Stromal cell of bone marrow (primary cell): ENCODE data around the gene CLOCK.
"Not testable (repeated sequence)": the region's sequence is repeated elsewhere in the genome, so short reads cannot be mapped to it uniquely, and the experiment has no call there.

Experiments used
- DNase-seq: peaks from one replicate; pipeline ENCODE4 v3.0.0-alpha.2; 2012; ENCODE audit warnings: low read depth

Gene CLOCK, protein sequence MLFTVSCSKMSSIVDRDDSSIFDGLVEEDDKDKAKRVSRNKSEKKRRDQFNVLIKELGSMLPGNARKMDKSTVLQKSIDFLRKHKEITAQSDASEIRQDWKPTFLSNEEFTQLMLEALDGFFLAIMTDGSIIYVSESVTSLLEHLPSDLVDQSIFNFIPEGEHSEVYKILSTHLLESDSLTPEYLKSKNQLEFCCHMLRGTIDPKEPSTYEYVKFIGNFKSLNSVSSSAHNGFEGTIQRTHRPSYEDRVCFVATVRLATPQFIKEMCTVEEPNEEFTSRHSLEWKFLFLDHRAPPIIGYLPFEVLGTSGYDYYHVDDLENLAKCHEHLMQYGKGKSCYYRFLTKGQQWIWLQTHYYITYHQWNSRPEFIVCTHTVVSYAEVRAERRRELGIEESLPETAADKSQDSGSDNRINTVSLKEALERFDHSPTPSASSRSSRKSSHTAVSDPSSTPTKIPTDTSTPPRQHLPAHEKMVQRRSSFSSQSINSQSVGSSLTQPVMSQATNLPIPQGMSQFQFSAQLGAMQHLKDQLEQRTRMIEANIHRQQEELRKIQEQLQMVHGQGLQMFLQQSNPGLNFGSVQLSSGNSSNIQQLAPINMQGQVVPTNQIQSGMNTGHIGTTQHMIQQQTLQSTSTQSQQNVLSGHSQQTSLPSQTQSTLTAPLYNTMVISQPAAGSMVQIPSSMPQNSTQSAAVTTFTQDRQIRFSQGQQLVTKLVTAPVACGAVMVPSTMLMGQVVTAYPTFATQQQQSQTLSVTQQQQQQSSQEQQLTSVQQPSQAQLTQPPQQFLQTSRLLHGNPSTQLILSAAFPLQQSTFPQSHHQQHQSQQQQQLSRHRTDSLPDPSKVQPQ

DNA sequence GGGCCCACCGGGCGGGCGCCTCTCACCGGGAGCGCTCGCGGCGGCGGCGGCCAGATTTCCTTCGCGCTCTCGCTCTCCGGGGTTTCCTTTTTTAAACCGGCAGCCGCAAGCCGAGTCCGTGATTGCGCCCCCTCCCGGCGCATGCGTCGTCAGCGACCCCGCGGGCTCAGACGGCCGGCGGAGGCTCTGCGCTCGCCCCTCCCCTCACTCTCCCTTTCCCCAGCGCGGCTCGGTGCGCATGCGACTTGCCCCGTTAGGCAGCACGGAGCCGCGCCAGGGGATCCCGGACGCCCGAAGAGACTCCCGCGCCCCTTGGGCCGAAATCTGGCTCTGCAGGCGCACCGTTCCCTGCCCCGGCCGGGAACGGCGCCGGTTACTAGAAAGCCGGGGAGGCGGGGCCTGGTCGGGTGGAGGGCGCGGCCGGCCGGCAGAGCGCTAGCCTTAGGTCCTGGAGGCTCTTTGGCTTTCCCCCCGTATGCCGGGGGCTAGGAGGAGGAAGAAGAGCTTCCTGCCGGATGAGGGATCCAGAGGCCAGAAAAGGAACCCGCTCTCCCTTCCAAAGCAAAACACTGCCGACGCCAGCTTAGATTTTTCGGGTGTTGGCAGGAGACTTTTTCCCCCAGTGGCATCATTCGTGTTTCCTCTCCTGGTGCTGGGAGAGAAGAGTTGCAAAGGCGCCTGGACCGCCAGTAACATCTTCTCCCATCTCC is at the start of gene CLOCK:
Gene CLOCK, minus strand, starts transcription at position 154 of the 710 bp plus-strand sequence. CDS start 64,124 bp downstream, outside the sequence.
- DNase-seq: peak; percentile 72

GRCh38 chr4:55592014-55592413 is 45.3 kb upstream of the CLOCK start, which contains the start of gene PDCL2:
PDCL2 (minus strand) TSS chr4:55592245; CDS start chr4:55592109, 136 bp downstream.
- DNase-seq: no peak

GRCh38 chr4:55588160-55588559 is 41.5 kb upstream of the CLOCK start:
- no peak for DNase-seq

DNA sequence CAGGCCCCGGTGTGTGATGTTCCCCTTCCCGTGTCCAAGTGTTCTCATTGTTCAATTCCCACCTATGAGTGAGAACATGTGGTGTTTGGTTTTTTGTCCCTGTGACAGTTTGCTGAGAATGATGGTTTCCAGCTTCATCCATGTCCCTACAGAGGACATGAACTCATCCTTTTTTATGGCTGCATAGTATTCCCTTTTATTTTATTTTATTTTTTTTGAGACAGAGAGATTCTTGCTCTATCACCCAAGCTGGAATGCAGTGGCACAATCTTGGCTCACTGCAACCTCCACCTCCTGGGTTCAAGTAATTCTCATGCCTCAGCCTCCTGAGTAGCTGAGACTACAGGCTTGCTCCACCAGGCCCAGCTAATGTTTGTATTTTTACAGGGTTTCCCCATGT is 36.1 kb upstream of the CLOCK start:
- DNase-seq: not testable (repeated sequence)

- no peak for DNase-seq
Observed at GRCh38 chr4:55578341-55579010, 31.8 kb upstream of the CLOCK start.

DNA sequence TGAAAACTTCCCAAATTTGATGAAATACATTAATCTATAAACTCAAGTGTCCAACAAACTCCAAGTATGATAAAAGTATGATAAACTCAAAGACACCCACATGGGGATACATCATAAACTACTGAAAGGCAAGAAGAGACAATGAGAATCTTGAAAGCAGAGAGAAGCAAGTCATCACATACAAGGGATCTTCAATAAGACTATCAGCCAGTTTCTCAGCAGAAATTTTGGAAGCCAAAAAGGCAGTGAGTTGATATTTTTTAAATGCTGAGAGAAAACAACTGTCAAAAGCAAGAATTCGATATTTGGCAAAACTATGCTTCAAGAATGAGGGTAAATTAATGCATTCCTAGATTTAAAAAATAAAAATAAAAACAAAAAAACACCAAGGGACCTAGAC is 28.8 kb upstream of the CLOCK start:
- DNase-seq: no peak

DNA sequence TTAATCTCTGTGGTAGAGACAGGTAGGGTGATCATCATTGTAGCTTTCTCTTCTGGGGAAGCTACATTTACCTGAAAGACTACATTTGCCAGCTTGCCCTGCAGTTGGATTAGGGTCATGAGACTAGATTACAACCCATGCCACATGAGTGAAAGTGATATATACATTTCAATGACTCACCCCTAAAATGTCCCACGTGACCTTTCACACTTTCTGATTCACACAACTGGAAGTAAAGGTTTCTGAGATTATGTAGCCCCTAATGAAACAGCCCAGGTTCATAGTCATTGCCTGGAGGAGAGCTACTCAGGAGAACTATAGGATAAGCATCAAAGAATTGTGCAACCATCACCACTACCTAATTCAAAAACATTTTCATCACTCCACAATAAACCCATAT is 27.5 kb upstream of the CLOCK start:
- no peak for DNase-seq

DNA sequence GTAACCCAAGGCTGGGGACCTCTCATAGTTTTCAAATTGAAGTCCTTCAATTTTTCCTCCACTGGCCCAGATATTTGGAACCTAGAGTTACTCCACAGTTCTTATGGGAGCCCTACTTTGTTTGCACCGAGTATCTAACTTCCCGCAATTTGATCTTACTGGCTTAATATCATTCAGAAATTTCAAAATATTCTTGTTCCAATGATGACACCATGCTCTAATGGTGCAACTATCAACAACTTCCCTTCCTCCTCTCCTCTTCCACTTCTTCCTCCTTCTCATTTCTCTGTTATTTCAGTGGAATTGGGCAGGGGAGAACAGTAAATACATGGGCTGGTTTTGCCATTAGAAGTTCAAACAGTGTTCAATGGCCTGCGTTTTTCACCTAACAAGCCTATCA is 25.1 kb upstream of the CLOCK start:
- DNase-seq: no peak

- no peak for DNase-seq
Observed at GRCh38 chr4:55568905-55569504, 22.3 kb upstream of the CLOCK start.

DNA sequence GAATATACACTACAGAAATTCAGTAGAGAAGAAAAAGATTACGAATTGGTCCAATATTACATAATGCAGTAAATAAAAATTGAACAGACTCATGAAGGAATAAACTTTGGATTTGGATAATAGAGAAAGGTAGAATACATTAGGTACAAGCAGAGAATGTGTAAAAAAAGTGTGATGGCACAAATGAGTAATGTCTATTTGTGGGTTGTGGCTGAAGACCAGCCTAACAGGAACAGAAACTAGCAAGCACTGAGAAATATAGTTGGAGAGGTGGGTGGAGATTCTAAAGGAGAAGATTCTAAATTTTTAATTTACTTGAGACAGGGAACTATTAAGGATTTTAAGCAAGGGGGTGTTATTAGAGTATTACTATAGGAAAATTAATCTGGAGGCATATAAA is 15.2 kb upstream of the CLOCK start:
- no peak for DNase-seq

GRCh38 chr4:55560096-55560495 is 13.4 kb upstream of the CLOCK start:
- no peak for DNase-seq

- DNase-seq: peak; percentile 43
Observed at GRCh38 chr4:55554453-55555030, 7.8 kb upstream of the CLOCK start.

DNA sequence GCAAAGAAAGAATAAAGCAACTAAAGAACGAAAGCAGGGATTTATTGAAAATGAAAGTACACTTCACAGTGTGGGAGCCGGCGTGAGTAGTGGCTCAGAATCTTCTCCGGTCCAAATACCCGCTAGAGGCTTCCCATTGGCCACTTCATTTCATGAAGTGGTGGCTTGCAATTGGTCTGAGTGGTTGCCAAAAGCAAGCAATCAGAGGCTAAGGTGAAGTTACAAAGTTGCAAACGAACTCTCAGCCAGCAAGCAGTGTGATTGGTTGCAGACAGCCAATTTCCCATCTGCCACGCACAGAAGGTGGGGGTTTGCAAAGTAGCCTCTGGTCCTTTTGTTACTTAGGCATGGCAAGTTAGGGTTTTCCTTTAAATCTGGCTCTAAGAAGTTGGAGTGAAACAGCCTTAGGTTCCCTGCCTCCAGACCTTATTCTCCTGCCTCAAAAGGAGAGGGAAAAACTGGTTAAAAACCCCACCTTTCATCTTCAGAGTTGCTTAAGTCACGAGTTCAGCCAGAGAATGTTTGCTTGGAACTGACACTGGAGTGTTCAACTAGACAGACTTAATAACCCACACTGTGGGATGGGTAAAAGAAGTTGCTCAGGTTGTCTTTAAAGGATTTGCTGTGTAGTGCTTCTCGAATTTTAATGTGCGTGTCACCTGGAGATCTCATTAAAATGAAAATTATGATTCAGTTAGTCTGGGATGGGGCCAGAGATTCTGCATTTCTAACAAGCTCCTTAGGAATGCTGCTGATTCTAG is 6.9 kb upstream of the CLOCK start:
- DNase-seq: peak; percentile 83

DNA sequence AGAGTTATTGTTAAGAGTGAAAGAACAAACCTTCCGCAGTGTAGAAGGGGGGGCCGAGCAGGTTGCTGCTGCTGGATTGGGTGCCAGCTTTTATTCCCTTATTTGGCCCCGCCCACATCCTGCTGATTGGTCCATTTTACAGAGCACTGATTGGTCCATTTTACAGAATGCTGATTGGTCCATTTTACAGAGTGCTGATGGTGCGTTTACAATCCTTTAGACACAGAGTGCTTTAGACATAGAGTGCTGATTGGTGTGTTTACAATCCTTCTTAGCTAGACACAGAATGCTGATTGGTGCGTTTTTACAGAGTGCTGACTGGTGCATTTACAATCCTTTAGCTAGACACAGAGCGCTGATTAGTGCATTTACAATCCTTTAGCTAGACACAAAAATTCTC is 5.3 kb upstream of the CLOCK start:
- not testable (repeated sequence) for DNase-seq

DNA sequence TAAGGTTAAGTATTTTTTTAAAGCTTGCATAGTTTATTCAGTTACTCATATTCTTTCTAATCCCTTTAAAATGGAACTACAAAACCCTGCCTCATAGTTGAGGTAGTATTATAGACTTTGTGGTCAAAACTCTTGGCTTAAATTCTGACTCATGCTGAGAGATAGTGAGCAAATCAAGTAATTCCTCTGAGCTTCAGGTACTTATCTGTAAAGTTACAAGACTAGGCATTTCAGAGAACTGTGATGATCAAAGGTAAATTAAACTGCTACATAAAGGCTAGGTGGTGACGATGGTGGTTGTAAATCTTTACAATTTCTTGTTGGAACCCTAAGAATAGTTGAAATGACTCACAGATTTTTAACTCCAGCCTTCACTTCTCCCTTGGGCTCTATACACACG is 3.2 kb upstream of the CLOCK start:
- DNase-seq: peak; percentile 31

GRCh38 chr4:55547918-55548317 is 1.2 kb upstream of the CLOCK start:
- DNase-seq: no peak

GRCh38 chr4:55547466-55547770 is 709 bp upstream of the CLOCK start:
- no peak for DNase-seq

DNA sequence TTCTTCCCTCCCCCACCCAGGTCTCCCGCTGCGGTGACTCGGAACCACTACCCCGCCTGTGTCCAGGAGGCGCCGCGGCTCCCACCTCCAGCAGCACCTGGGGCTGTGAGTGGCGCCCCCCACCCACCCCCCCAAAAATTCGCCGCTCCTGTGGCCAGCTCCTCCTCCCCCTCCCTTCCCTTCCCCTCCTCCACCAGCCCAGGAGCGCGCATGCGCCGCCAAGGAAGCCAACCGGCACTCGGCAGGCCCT is 278 bp downstream of the CLOCK start:
- no peak for DNase-seq

DNA sequence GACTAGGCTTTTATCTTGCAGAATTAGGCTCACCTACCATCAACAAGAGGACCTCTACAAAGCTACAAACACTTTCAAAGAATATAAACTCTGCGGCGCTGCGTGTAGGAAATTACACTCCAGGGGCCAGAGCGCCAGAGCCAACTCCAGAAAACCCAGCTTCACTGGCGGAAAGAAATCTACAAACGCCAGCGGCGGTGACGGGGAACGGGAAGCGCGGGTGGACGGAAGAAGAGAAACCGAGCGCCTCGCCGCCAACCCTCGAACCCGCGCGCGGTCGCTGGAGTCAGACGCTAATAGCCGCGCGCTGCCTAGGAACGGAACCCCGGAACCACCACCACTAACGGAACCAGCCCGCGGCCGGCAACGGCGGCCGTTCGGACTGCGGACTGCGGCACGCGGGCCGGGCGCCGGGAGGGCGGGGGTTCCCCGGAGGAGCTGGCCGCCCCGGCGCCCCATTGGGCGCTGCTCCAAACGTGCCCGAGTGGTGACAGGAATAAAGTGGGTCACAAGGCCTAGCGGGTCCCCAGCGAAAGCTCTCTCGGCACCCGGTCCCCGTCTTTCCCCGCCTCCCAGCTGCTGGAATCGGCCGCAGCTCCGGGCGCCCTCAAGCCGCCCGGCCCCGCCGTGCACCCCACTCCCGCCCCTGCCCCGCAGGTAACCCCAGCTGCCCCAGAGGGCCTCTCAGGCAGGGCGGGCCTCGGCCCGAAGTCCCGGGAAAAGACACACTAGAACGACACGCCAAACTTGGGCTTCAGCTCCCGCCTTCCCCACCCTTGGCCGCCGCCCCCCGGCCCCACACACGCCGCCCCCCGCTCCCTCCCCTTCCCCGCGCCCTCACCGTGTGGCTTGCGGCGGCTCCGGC is 836 bp downstream of the CLOCK start:
- peak; percentile 44 for DNase-seq

GRCh38 chr4:55545151-55545550 is 1.6 kb downstream of the CLOCK start:
- DNase-seq: no peak
